Pancreas (tissue), 10 donors: ENCODE measurements around the gene ABI3BP. TPM values are rescaled to one million over a fixed set of nuclear protein-coding genes. Genes with fewer than 3 reads are reported as not detected.

Experiments
- ATAC-seq, 4 donors: fragments of 200-7000 bp; cut with Tn5 transposase; one replicate each; pipeline versions ENCODE4 v1.8.0 to v1.9.1; 2020; ENCODE audit warnings: mild to moderate bottlenecking in 4 of 4, moderate library complexity in 4 of 4
- DNase-seq, 6 donors: peaks; one replicate each; pipeline ENCODE4 v3.0.0-alpha.2; 2020
- FAIRE-seq: peaks from 2 replicates; lab custom pipeline; 2012; peaks lifted over from hg19 to GRCh38; lab: Jason Lieb, UNC
- H3K27ac ChIP-seq, 4 donors: fragments of 200-600 bp; sonication (generic); 1 replicate in 3 of 4; 2 replicates in 1 of 4; pipeline versions ENCODE4 v1.5.0 to v1.8.0; 2020
- H3K27me3 ChIP-seq, 4 donors: fragments of 200-600 bp; one replicate each; pipeline ENCODE4 v1.8.0; 2021
- H3K36me3 ChIP-seq, 3 donors: fragments of 200-600 bp; sonication (generic) in 1 of 3; one replicate each; pipeline versions ENCODE4 v1.5.0 to v1.8.0; 2020 to 2021
- H3K4me1 ChIP-seq, 3 donors: fragments of 200-600 bp; one replicate each; pipeline ENCODE4 v1.8.0; 2021
- H3K4me3 ChIP-seq, 4 donors: fragments of 200-600 bp; sonication (generic) in 2 of 4; one replicate each; pipeline versions ENCODE4 v1.5.0 to v1.8.0; 2020 to 2021
- H3K9me3 ChIP-seq, 4 donors: fragments of 200-600 bp; one replicate each; pipeline ENCODE4 v1.8.0; 2021
- CTCF ChIP-seq, 4 donors: fragments of 200-600 bp; sonication (generic) in 3 of 4; IDR thresholded peaks; one replicate each; pipeline versions ENCODE4 v1.5.0 to v1.8.0; 2021; ENCODE audit warnings: antibody characterized with exemption in 4 of 4
- WGBS, 2 donors: extraction: QIAGEN DNeasy Blood & Tissue Kit; methylation state at CpG; one replicate each; pipeline ENCODE4 v1.1.7; 2013; 5-methylcytosine and 5-hydroxymethylcytosine counted together
- intact Hi-C, 3 donors: fragments of 100-400 bp; cut with DNase I; formaldehyde crosslinking; loops; one replicate each; pipeline versions ENCODE4 v1.11.1 to v1.14.2; 2022
- polyA plus RNA-seq, 2 donors: library from polyadenylated mRNA; stranded (reverse); fragments of 200-250 nt; gene quantifications; one replicate each; pipeline ENCODE4 v1.2.3, GENCODE V29; 2013
- total RNA-seq, 6 donors: library from RNA; stranded (reverse); fragmentation: NEBNext Ultra II Directional in 4 of 6; extraction: Animal tissue kit (Norgen Biotek cat#: 25700) in 4 of 6; gene quantifications; one replicate each; pipeline versions ENCODE4 v1.2.1 to v1.2.4, GENCODE V29; 2021 to 2023
- donor health status: healthy with polysubstance abuse.
- donor health status: DM: no; HTN: no; CAD: no; lungs with moderate emphysema.
- donor health status: DM: no; HTN: no; CAD: no.
- donor health status: control.
- donor health status: control.
- donor health status: Bipolar disorder and iron deficiency.
- donor health status: DM: yes; HTN: yes; CAD: no.
- donor health status: DM: no; HTN: no; CAD: no.
- donor health status: DM: no; HTN: no; CAD: no.
- donor health status: DM: yes; HTN: yes; CAD: no.

ABI3BP gene
- total and polyA plus RNA-seq, 8 donors = 2.6 to 25.3 (median 5.8) TPM

- H3K27ac ChIP-seq = no peak overlapping the region
- peaks cover 0 to 9% (median 9%) of the 10 kb centered on the region in 3 donors for H3K4me1 ChIP-seq
- H3K27me3 ChIP-seq = no peaks in the 10 kb centered on the region
- FAIRE-seq (no peak), DNase-seq (no peak), ATAC-seq (no peak)
- WGBS, 2 donors = 58 to 65% methylated on average over 5 of the region's 5 CpGs
- no peaks in the 10 kb centered on the region for H3K36me3 ChIP-seq
- no peaks in the 10 kb centered on the region for H3K9me3 ChIP-seq
- intact Hi-C loops = no loop called here
- no peak overlapping the region for H3K4me3 ChIP-seq
- no peak for TF ChIP-seq CTCF (IDR thresholded peaks at IDR 0.05)
Measured at GRCh38 chr3:100994187-100994586, 966 bp upstream of the ABI3BP start.

GRCh38 chr3:100992231-100993012, 799 bp downstream of the ABI3BP start:
- FAIRE-seq (no peak), DNase-seq (peak in 2 of 6 donors; percentile 12 to 38), ATAC-seq (peak; percentile 80 to 85 (median 84))
- no peaks in the 10 kb centered on the region for H3K9me3 ChIP-seq
- 11 to 15% methylated on average over 3 of the region's 3 CpGs for WGBS, 2 donors
- peaks cover 0 to 9% (median 9%) of the 10 kb centered on the region in 3 donors for H3K4me1 ChIP-seq
- H3K27me3 ChIP-seq = no peaks in the 10 kb centered on the region
- intact Hi-C loops = no loop called here
- TF ChIP-seq CTCF (IDR thresholded peaks at IDR 0.05) = no peak
- peak overlapping the region in 3 of 4 donors; percentile 3 to 23 (median 21) for H3K4me3 ChIP-seq
- no peaks in the 10 kb centered on the region for H3K36me3 ChIP-seq
- H3K27ac ChIP-seq = peak overlapping the region in 2 of 4 donors; percentile 52 to 62

- Histone ChIP-seq H3K9me3 (no peaks in the 10 kb centered on the region), H3K4me1 (peaks cover 0 to 9% (median 4%) of the 10 kb centered on the region in 3 donors), H3K36me3 (no peaks in the 10 kb centered on the region), H3K27me3 (no peaks in the 10 kb centered on the region), H3K27ac (no peak overlapping the region), H3K4me3 (no peak overlapping the region)
- ATAC-seq = peak in 3 of 4 donors; percentile 29 to 55 (median 44)
- intact Hi-C loops = no loop called here
- no peak for FAIRE-seq
- no peak for TF ChIP-seq CTCF (IDR thresholded peaks at IDR 0.05)
- WGBS, 2 donors = 17 to 23% methylated on average over 1 of the region's 1 CpG
- no peak for DNase-seq
Measured at GRCh38 chr3:100988080-100988479, 5.1 kb downstream of the ABI3BP start.

GRCh38 chr3:100984308-100984707, 8.9 kb downstream of the ABI3BP start:
- intact Hi-C loops = no loop called here
- H3K36me3 ChIP-seq = no peaks in the 10 kb centered on the region
- no peak for ATAC-seq

More at GRCh38 chr3:100984308-100984707, 8.9 kb downstream of the ABI3BP start:
- TF ChIP-seq CTCF (IDR thresholded peaks at IDR 0.05) = no peak
- H3K4me1 ChIP-seq = no peaks in the 10 kb centered on the region
- H3K27me3 ChIP-seq = no peaks in the 10 kb centered on the region
- DNase-seq (no peak), FAIRE-seq (no peak)
- no peak overlapping the region for H3K4me3 ChIP-seq
- H3K27ac ChIP-seq = no peak overlapping the region
- no peaks in the 10 kb centered on the region for H3K9me3 ChIP-seq
